Stimulated activated CD4-positive, alpha-beta T cell treated with anti-CD3 and anti-CD28 coated beads, Interleukin-1b, Interleukin-23, amount 100 ng/mL, for 48 hours (primary cell): ENCODE results near the gene SORCS2.

ENCODE experiments used
- DNase-seq: peaks from one replicate; pipeline ENCODE4 v3.0.0-alpha.2; 2020

Gene SORCS2

DNA sequence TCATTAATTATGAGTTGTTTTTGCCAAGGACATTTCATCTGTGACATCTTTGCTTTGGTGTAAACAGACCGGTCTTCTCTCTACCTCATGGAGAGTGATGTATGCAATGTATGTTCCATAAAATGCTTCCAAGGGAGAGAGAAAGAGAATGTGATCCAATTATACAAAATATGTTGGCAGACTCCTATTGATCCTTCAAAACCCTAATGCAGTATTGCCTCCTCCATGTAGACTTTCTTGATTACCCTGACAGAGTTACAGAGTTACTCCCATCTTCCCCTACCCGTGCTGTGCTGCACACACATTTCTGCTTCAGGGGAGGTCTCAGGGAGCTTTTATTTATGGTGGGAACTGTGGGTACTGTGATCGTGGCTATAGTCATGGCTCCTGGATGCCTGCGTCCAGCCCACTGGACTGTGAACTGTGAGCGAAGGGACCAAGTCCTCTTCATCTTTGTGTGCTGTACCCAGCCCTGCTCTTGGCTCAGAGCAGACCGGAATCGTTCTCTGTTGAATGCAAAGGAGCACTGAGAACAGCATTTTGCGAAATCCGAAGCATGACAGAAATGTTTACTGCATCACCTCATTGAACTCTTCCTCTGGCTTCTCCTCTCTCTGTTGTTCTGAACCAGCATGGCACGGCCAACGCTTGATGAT is 32.7 kb downstream of the SORCS2 start:
- DNase-seq, result no peak

- DNase-seq, result no peak
These were observed 34.1 kb downstream of the SORCS2 start for GRCh38 chr4:7226439-7226838.

DNA sequence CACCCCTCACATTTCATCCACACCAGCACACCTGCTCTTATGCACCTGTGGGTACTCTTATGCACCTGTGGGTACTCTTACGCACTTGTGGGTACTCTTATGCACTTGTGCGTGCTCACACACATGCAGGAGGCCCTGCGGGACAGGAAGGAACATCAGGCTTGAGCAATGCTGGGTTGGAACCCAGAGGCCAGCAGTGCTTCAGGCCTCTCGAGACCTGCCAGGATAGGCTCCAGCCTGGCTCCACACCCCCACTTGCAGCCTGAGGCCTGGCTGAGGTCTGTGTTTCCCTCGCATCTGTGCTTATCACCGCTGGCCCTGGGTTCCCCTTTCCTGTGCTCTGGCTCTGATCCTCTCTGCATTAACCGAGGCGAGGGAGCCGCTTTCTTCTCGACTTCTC is 34.7 kb downstream of the SORCS2 start:
- no peak for DNase-seq

GRCh38 chr4:7228734-7229133 is 36.4 kb downstream of the SORCS2 start:
- no peak for DNase-seq

- no peak for DNase-seq
These were observed 39.8 kb downstream of the SORCS2 start for GRCh38 chr4:7232061-7232650.

DNA sequence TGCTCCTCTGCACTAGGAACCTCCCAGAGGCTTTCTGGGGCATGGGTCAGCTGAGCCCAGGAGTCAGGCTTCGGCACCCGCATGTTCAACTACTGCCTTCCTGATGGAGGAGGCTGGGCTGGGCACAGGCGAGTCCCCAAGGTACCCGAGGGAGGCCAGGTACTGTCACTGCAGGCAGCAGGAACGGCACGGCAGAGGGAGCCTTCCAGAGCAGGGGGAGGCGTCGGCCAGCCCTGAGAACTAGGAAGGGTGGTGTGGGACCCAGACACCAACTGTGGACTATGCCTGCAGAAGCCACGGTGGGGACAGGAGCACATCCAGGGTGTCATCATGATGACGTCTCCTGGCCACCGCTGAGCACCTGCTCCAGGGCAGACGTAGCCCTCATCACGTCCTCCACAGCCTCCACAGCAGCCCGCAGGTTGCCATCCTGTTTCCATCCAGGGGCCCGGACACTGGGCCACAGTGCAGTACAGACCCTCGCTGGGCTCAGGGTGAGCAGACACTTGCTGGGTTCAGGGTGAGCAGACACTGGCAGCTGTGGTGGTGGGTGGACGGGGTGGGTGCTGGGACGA is 40.8 kb downstream of the SORCS2 start:
- DNase-seq, result no peak

GRCh38 chr4:7233601-7234000 is 41.3 kb downstream of the SORCS2 start:
- no peak for DNase-seq

DNA sequence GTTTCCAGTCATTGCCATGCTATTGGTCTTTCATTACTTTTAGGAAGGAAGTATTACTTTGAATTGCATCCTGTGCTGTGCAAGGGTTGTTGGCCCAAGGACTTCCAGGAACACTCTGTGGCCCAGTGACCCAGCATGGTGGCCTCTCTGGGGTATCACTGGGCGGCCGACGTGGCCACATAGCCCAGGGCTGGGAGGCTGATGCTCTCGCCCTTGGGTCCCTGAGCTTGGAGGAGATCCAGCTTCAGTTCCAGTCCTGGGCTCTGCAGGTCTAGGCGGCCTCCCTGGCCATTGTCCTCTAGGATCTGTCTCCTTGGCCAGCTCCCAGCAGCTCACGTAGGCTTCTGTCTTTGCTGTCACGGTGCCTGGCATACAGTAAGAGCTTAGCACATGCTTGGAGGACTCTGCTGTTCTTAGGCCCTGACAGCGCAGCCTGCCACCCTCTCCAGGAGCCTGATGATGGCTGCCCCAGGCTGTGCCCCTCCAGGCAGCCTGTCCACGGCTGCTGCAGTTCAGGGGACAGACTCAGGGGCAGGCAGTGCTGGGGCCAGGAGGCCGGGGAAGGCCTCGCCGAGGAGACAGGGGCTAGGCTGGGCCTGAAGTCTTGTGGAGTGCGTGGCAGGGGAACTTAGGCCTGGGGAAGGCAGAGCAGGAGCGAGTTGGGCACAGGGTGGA is 42.2 kb downstream of the SORCS2 start:
- DNase-seq, result no peak

GRCh38 chr4:7235030-7235380 is 42.7 kb downstream of the SORCS2 start:
- no peak for DNase-seq

GRCh38 chr4:7236847-7237246 is 44.5 kb downstream of the SORCS2 start:
- DNase-seq, result no peak

- DNase-seq, result no peak
These were observed 45.5 kb downstream of the SORCS2 start for GRCh38 chr4:7237873-7238272.

- DNase-seq, result no peak
These were observed 46.1 kb downstream of the SORCS2 start for GRCh38 chr4:7238300-7238960.

- DNase-seq, result no peak
These were observed 46.9 kb downstream of the SORCS2 start for GRCh38 chr4:7239101-7239820.

DNA sequence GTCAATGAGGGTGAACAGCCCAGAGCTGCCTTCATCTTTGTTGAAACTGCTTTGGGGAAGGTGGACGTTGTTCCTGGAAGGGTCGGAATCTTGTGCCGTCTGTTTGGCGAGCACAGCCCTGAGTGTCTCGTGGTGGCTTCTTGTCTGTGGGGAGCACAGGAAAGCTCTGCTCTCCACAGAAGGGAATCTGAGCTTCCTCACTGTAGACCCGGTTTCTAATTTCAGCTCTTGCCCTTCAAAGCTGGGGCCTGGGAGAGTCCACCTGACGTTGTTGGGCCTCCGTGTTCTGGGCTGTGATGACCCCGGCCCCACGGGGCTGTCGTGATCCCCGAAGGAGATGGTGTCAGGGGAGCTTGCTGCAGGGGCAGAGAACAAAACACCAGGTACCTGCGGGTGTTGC is 47.5 kb downstream of the SORCS2 start:
- no peak for DNase-seq

GRCh38 chr4:7240306-7240705 is 48.0 kb downstream of the SORCS2 start:
- no peak for DNase-seq

GRCh38 chr4:7241597-7242125 is 49.3 kb downstream of the SORCS2 start:
- DNase-seq, result no peak

GRCh38 chr4:7242766-7243165 is 50.4 kb downstream of the SORCS2 start:
- no peak for DNase-seq

- no peak for DNase-seq
These were observed 51.4 kb downstream of the SORCS2 start for GRCh38 chr4:7243609-7244330.

DNA sequence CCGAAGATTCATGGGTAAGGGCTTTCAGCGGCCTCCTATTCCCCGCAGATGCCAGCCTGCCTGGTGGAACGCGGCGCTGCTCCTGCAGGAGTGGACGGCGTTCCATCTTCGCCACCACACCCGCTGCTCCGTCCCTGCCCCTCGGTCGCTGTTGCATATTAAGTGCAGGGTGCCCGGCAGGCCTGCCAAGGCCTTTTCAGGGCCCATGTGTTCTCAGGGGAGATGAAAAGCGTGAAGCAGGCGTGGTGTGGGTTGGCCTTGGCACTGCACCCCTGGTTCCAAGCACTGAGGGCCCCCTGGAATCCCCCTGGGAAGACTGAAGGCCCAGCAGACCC is 52.0 kb downstream of the SORCS2 start:
- DNase-seq, result no peak

DNA sequence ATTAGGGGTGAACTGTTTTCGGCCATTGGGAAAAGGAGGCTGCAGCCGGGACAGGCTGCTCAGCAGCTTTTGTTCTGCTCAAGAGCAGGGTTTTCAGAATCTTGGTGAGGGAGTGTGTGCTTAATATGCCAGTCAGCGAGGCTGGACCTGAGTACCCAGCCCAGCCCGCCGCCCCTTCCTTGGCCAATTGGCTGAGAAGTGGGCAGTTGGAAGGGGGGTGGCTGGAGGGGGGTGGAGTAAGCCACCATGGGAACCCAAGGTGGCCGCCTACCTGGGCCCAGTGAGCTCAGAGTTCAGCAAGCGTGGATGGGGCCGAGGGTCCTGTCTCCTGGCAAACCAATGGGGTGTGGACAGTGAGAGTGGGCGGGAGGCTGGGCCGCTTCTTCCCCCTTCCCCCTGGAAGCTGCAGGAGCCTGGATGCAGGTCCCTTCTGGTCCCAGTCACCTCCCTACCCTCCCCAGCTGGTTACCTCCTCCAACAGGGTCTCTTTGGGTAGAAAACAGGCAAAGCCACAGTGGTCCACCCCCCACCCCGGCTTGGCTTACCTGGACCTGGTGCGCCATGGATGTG is 52.5 kb downstream of the SORCS2 start:
- no peak for DNase-seq

- no peak for DNase-seq
These were observed 55.2 kb downstream of the SORCS2 start for GRCh38 chr4:7247521-7247920.

- no peak for DNase-seq
These were observed 55.6 kb downstream of the SORCS2 start for GRCh38 chr4:7247946-7248345.
